ENCODE measurements around the gene URB2.

The URB2 gene

DNA sequence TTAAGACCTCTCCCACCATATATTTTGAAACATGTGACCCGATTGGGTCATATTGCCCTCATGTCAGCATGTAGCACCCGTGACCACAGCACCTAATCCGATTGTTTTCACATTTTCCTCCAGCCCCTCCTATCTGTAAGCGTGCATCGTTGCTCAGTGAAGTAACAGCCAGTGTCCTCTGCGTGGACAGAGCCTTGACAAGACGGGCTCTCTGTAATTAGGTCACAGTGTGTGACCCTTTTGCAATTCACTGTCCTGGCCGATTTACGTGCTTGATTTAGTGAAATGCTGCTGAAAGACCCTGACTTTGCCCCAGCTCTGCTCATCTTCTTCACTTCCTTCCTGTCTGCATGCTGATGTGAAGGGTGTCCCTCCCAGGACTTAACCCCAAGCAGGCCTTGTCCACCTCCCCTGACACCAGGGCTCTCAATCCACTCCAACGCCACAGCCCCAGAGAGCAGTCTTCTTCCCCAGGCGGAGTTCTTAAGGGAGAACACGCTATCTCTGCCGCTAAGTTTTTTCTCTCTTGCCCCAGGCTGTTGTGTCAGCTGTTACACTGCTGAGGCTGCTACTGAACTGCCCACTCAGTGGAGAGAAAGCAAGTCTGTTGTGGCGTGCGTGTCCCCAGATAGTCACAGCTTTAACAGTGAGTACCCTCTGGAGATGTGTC lies 19.4 kb downstream of the URB2 start:
- no peak for DNase-seq (ENCODE audit: low spot score)

DNA sequence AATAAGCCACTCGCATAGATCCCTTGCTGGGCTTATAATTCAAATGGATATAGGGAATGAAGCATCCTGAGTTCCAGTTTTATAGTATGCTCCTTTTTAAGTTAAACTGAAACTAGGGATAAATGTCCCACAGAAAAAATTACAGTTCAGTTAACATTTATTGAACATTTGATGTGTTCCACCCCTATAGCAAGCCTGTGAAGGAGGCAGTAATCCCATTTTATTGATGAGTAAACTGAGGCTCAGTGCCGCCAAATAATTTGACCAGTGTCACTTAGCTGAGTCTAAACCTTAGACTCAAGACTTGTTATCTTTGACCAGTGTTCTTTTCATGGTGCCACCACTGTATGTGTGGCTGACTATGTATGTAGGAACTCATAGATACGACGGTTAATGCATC lies 22.4 kb downstream of the URB2 start:
- no peak for DNase-seq (ENCODE audit: low spot score)

DNA sequence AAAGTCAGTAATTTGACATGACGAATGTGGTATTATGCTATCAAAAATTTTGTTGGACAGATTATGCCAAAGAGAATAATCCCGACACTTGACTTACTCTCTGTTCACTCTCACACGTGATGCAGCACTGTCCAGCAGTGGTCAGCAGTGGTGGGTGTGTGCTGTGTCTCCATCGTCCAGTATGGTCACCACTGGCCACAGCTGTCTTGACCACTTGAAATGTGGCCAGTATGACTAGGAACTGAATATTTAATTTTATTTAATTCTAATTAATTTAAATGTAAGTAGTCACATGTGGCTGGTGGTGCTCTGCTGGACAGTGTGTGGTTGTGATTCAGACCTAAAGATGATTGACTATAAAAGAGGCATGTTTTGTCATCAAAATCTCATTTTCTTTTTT lies 24.0 kb downstream of the URB2 start:
- no peak for DNase-seq (ENCODE audit: low spot score)

DNA sequence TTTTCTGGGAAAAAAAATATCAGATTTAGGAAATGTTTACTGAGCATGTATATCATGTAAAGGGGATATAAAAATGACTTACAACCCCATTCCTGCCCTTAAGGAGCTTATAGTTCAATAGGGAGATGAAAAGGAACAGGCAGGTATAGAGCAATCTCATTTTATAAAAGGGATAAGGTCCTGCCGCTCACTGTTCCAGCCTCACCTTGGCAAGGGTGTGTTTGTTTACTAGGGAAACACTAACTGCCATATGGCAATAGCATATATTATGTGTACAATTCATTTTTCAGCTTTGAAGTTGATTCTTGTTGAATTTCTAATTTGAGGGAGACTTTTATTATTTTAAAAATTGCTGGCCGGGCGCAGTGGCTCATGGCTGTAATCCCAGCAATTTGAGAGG lies 25.5 kb downstream of the URB2 start:
- DNase-seq (ENCODE audit: low spot score): no peak

DNA sequence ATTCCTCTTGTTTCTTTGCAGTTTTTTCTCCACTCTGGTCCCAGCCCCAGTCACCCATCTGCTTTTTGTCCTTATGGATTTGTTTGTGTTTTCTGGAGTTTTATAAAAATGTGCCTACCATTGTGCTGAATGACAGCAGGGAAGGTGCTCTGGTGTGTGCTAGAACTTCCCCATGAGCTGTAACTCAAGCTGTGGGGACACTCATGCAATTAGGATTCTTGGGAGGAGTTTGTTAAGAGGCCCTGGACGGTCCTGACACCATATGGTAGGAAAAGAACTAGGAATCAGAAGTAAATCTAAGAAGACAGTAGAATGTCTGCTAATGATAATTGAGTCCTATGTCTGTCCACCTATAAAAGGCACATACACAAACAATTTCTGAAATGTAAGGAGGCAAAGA lies 27.4 kb downstream of the URB2 start:
- no peak for DNase-seq (ENCODE audit: low spot score)

DNA sequence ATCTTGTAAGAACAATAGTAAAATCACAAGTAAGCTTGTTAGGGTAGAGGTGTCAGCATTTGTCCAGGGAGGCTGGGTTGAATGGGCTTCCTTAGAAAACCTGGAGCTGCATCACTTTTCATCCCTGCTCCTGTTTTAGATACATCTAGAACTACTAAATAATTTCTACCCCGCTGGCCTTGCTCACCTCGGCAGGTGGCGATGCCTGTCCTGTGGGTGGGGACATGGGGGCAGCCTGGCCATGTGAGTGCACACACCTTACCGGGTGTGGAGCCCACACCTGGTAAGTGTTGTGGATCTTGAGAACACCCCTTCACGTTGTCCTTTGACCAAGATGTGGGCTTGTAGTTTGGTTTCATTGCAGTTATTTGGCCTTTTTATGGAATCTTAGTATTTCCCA lies 29.7 kb downstream of the URB2 start:
- no peak for DNase-seq (ENCODE audit: low spot score)

DNA sequence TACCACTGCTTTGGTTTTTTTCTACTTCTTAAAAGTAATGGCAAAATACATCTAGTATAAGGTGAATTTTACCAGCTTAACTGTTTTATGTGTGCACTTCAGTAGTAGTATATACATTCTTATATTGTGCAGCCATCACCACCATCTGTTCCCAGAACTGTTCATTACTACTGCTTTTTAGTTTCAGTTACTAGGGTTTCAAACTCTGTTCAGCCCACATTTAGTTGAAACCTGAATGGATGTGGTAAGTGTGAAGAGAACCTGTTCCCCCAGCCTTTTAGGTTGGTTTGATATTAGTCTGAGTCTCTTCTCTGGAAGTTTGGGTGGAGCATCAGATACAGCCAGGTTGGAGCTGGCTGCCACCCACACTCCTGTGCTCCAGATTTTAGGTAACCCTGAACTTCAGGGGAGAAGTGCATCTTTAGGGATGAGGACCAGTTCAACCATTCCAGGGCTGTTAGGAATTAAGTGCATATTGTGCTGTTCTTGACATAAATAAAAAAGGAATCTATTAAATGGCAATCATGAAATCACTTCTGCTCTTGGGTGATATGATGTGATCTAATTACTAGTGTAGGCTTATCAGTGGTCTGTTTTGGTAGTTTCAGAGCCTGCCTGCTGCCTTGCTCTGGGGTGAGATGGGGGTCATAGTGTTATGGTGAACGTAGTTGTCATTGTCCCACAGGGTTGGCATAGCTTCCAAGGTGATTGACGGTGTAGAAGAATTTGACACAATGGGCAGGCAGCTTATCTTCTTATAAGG lies 32.1 kb downstream of the URB2 start:
- DNase-seq (ENCODE audit: low spot score): no peak

DNA sequence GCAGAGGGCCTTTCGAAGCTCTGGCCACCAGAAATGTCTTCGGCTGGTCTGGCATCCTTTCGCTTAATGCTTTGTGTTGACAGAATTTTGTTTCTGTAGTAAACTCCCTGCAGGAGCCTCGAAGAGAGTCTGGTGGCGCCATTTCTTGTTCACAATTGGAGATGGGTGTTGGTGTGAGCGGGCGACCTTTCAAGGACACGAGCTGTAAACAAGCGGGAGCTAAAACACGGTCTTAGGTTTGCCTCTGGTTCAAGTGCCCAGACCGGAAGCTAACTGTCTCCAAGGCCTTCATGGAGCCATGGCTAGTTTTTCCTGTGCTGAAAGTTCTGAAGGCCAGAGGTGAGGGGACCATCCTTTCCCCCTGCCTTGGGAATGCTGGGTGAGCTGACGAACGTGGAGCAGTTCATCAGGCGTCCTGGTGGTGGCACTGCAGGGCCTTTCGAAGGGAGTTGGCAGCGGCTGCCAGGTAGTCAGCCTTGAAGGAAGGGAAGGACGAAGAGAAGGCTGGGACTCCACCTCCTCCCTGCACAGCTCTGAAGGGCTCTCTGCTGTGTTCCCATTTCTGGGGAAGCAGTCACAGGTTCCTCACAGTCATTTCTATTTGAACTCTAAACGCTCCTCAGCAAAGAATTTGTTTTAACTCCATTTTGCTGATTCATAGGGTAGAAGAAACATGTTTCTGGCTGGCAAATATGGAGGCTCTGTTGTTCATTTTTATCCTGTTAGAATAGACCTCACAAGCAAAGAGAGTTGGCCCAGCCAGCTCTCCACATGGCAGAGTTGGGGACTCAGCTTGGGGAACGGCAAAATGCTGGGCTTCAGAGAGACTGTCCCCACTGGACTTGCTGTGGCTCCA lies 35.2 kb downstream of the URB2 start:
- peak; percentile 80 for DNase-seq (ENCODE audit: low spot score)

DNA sequence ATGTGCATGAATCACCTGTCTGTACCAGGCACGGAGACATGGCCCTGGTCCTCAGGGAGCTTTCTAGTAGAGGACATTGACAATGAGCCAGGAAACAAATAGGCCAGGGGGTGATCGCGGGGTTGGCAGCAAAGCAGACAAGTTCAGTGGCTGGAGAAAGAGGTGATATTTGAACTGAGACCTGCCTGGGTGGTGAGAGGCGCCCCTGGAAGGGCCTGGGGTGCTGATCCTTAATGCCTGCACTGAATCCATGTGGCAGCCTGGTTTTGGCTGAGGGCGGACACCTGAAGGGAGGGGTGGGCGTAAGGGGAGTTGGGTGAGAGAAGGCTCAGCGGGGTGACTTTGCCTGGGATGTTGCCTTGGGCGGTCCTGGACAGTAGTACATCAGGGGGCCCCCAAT lies 35.9 kb downstream of the URB2 start:
- no peak for DNase-seq (ENCODE audit: low spot score)

DNA sequence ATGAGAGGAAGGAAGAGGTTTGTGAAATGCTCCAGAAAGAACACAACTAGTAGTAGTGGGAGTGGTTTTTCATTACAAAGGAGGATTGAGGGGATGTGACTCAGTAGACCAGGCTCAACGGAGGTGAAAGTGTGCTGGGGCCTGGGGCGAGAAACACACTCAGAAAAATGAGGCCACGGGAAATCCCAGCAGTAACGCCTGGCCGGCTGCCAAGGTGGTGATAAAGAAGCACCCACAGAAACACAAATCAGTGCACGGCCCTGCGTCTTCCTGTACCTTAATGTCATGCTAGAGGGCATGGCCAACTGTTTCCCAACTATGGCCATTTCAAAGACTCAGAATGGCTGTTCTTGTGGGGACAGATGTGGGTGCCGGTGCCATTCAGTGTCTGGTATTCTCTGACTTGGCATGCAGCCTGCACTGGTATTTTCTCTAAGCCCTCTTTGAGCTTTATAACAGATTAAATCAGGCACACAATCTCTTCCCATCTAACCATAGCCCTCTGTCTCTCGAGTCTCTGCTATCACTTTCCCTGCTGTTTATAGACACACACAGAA lies 38.2 kb downstream of the URB2 start:
- peak; percentile 73 for DNase-seq (ENCODE audit: low spot score)

DNA sequence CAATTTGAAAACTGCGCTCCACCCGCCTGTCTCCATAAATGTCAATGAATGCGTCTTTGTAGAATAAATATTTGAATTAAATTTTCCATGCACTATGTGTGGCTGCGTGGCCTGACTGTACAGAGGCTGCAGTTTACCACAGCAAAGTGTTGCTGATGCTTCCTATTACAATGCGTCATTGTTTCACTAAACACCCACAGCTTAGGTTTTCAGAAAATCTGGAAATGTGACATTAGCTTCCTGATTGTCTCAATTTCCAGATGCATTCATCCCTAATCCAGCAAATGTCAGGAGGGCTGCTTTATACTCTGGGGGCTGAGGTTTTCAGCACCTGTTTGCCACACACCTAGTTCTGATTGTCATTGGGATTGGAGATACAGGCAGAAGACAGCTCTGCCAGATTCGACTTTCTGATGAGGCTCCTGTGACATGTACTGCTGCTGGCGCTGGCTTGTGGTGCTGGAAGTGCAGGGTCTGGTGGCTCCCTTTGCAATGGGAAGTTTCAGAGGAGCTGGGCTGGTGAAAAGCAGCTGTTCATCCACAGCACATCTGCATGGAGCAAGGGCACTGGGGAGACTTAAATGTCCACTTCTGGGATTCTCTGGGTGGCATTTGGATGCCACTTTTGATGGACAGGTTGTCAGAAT lies 40.0 kb downstream of the URB2 start:
- peak; percentile 66 for DNase-seq (ENCODE audit: low spot score)

DNA sequence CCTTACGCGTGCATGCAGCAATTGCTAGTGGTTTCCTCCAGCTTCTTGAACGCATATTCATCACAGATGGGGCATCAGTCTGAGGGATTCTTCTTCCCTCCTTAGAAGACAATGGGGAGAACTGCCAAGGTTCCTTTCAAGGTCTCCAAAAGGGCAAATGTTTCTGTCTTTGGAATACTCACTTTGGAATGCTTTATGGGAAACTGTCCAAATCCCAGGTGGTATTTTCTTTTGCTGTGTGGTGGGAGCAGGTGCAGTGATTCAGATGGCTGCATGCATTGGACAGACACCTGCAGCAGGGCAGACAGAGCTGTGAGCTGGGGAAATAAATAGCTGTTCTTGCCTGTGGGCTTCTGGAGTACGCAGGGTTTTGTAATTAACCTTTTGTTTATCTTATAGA lies 40.5 kb downstream of the URB2 start:
- no peak for DNase-seq (ENCODE audit: low spot score)

DNA sequence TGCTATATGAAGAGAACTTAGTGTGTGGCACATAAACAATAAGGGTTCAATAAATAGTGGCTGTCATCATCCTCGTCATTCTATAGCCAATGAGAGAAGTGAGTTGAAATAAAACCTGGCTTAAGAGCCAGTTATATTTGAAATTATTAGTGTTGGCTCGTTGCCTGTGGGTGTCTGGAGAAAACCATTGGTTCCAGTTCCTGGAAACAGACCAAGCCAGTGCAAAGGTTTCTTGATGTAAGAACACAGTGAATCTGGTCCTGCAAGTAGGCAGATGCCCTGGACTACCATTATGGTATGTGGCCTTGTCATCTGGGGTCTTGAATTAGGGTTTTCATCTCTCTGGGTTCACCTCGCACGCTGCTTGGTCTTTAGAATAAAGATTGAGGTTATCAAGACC lies 43.3 kb downstream of the URB2 start:
- no peak for DNase-seq (ENCODE audit: low spot score)

DNA sequence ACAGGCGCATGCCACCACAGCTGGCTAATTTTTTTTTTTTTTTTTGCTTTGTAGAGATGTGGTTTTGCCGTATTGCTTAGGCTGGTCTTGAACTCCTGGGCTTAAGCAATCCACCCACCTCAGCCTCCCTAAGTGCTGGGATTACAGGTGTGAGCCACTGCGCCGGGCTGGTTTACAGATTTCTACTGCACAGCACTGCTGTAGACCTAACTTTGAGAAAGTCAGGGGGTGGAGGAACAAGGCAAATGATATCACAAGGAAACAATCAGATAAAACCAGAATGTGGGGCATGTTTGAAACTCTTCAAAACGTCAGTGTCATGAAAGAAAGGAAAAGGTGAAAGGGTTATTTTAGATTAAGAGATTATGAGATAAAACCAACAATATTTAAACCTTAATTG lies 45.3 kb downstream of the URB2 start:
- no peak for DNase-seq (ENCODE audit: low spot score)

DNA sequence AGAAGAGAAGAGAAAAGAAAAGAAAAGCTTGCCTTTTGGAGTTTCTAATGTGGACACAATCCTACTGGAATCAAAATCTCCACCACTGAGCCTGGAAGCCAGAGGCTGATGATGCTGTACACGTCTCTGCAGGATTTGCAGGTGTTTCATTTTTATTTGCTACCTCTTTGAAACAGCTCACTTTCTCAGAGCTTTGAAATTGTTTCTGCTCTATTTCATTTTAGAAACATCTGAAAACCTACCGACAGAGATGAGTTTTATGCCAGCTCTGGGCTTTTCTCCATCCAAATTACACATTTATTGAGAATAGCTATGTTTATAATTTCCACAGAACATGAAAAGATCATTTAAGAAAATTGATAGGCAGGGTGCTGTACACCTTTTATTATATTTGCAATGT lies 46.2 kb downstream of the URB2 start:
- no peak for DNase-seq (ENCODE audit: low spot score)

DNA sequence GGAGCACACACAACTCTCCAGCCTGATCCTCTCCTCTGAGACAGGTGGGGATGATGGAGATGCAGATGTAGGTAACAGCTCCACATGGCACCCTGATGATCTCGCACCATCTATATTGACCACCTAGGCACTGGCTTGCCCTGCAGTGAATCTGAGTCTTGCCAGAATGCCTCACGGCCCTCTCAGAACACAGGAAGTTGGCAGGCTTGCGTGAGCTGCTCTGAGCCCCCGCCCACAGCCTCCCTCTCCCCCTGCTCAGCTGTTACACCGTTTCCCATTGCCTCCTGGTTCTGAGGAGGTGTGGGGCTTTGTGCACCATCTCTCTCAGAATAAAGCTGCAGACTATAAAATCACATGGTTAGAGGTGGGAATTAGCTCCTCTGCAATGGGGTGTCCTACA lies 48.0 kb downstream of the URB2 start:
- DNase-seq (ENCODE audit: low spot score): no peak

DNA sequence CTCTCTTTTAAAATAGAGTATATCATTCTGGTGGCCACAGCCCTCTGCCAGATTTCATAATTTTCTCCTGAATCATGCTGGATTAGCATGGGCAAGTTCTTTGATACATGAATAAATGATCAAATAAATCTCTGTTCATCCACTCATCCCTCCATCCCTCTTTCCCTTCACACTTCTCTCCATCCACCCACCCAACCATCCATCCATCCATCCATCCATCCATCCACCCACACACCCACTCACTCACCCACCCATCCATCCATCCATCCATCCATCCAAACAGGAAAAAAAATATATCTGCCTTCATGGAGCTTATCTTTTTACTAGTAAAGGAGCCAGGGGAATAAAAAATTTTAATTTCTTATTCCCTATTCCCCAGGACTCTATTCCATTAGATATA lies 49.3 kb downstream of the URB2 start:
- no peak for DNase-seq (ENCODE audit: low spot score)

DNA sequence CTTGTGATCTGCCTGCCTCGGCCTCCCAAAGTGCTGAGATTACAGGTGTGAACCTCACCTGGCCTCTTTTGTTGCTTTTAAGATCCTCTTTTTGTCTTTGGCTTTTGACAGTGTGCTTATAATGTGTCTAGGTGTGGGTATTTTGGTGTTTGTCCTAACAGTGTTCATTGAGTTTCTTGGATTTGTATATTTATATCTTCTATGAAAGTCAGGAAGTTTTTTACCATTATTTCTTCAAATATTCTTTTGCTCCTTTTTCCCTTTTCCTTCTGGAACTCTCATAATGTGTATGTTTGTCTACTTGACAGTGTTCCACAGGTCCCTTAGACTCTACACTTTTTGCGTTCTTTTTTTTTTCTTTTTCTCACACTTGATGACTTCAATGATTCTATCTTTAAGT lies 59.1 kb downstream of the URB2 start:
- DNase-seq (ENCODE audit: low spot score): no peak

DNA sequence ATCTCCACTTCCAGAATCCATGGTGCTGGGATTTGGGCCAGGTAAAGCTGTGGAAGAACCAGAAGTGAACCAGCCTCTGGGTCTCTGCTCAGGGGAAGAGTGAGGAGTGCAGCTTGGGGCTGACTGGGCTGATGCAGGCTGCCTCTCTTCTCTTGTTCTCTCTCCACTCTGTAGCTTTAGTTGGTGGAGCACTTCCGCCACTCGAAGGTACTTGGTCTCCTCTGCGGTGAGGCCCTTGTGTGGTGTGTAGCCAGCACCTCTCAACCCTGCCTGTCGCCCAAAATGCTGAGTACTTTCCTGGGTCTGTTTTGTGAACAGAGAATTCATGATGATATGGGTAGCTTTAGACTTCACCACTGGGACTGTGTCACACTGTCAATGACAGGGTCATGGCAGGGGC lies 63.2 kb downstream of the URB2 start:
- no peak for DNase-seq (ENCODE audit: low spot score)

DNA sequence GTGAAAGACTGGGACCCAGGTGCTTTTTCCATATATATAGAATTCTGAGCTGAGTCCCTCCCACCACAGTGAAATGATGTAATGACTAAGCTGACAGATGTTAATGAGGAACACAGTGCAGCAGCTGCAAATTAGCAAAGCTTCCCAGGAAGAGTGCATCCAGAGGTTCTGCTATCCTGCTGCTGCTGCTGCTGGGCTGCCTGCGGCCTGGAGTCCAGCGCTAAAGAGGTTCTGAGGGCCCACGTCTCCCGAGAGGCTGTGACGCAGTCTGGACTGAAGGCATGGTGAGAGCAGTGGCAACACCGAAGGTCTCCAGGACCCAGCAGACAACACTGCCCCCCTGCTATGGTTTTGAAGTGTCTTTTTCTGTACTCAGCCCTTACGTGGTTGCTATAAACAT lies 63.9 kb downstream of the URB2 start:
- no peak for DNase-seq (ENCODE audit: low spot score)

DNA sequence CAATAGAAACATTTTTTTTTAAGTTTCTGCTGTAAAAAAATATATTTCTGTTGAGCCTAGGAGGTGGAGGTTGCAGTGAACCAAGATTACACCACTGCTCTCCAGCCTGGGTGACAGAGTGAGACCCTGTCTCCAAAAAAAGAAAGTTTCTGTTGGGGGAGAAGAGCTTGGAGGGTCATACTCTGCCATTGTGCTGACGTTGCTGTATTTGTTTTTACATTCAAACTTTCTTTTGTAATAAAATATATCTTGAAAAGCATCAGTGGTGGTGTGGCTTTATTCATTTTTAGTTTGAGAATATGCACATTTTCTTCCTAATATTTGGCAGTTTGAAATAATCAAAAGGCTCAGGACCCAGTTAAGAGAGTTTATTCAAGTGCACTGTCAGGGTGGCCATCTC lies 64.6 kb downstream of the URB2 start:
- DNase-seq (ENCODE audit: low spot score): no peak

DNA sequence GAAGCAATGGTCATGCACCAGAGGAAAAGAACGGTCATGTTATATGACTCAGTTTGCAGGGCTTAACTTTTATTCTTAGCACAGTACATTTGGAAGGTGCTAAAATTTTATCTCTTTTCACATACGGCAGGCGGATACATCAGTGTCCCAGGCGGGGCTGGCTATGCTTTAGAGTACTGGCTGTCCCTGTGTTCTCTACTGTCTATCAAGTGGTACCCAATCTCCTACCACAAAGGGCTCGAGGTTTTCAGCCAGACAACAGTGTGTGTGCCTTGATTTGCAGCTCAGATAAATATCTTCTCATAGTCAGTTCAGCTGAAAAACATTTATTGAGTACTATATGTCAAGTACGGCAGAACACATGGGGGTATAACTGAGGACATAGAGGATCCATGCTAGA lies 65.3 kb downstream of the URB2 start:
- no peak for DNase-seq (ENCODE audit: low spot score)
